ENCODE results near the gene DHRS7. TPM values are rescaled to one million over a fixed set of nuclear protein-coding genes. Genes with fewer than 3 reads are reported as not detected.

DHRS7 gene
- total RNA-seq, 1 donor from 2014 or later, result 41.7 TPM

GRCh38 chr14:60211153-60211552 lies 46.0 kb upstream of the DHRS7 start:
- Mint-ChIP-seq H3K4me1 (peaks cover 5% of the 10 kb centered on the region), H3K4me3 (no peak overlapping the region), H3K27me3 (ENCODE audit: low read depth) (no peaks in the 10 kb centered on the region), H3K27ac (ENCODE audit: unreplicated experiment) (no peak overlapping the region), H3K9me3 (no peaks in the 10 kb centered on the region), H3K36me3 (ENCODE audit: low read depth) (no peaks in the 10 kb centered on the region)
- no peak for TF ChIP-seq CTCF (conservative IDR thresholded peaks at IDR 0.05)
- no peak for DNase-seq (ENCODE audit: low read depth, low spot score)

DNA sequence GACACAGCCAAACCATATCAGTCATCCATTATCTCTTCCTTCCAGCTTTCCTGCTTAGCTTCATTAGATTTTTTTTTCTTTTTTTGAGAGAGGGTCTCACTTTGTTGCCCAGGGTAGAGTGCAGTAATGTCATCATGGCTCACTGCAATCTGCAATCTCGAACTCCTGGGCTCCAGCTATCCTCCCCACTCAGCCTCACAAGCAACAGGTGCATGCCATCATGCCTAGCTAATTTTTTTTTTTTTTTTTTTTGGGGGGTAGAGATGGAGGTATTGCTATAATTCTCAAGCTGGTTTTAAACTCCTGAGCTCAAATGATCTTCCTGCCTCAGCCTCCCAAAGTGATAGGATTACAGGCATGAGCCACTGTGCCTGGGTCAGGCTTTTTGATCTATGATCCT lies 45.5 kb upstream of the DHRS7 start:
- no peaks in the 10 kb centered on the region for H3K9me3 Mint-ChIP-seq
- no peak overlapping the region for H3K27ac Mint-ChIP-seq (ENCODE audit: unreplicated experiment)

GRCh38 chr14:60206837-60207533 lies 41.8 kb upstream of the DHRS7 start:
- no peak overlapping the region for H3K4me3 Mint-ChIP-seq
- H3K9me3 Mint-ChIP-seq, result no peaks in the 10 kb centered on the region
- no peaks in the 10 kb centered on the region for H3K36me3 Mint-ChIP-seq (ENCODE audit: low read depth)
- no peaks in the 10 kb centered on the region for H3K27me3 Mint-ChIP-seq (ENCODE audit: low read depth)
- H3K27ac Mint-ChIP-seq (ENCODE audit: unreplicated experiment), result no peak overlapping the region
- no peak for TF ChIP-seq CTCF (conservative IDR thresholded peaks at IDR 0.05)
- peaks cover 26% of the 10 kb centered on the region for H3K4me1 Mint-ChIP-seq
- no peak for DNase-seq (ENCODE audit: low read depth, low spot score)

More for the DNA sequence above, 45.5 kb upstream of the DHRS7 start:
- no peaks in the 10 kb centered on the region for H3K27me3 Mint-ChIP-seq (ENCODE audit: low read depth)
- H3K36me3 Mint-ChIP-seq (ENCODE audit: low read depth), result no peaks in the 10 kb centered on the region
- no peak overlapping the region for H3K4me3 Mint-ChIP-seq
- H3K4me1 Mint-ChIP-seq, result peaks cover 5% of the 10 kb centered on the region
- DNase-seq (ENCODE audit: low read depth, low spot score), result no peak
- no peak for TF ChIP-seq CTCF (conservative IDR thresholded peaks at IDR 0.05)

DNA sequence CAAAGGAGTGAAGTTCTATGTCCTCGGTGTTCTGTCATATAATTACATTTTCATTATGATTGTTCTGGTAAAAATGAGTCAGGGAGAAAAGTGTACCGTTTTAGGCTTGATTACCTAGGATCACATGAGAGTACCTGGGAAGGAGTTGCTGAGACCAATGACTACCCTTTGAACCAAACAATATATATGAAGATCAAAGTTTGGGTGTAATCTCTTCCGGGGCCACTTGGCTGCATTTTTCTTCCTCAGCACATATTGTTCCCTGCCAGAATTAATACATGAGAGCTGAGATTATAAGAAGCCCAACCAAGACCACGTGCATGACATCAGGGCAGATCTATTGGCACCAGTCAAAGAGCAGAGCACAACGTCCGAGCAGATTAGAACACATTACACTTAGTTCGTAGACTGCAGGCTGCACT lies 41.1 kb upstream of the DHRS7 start:
- no peak overlapping the region for H3K27ac Mint-ChIP-seq (ENCODE audit: unreplicated experiment)
- H3K9me3 Mint-ChIP-seq, result peaks cover 4% of the 10 kb centered on the region
- no peaks in the 10 kb centered on the region for H3K36me3 Mint-ChIP-seq (ENCODE audit: low read depth)
- no peak for DNase-seq (ENCODE audit: low read depth, low spot score)
- H3K4me3 Mint-ChIP-seq, result no peak overlapping the region
- peaks cover 25% of the 10 kb centered on the region for H3K4me1 Mint-ChIP-seq
- TF ChIP-seq CTCF (conservative IDR thresholded peaks at IDR 0.05), result no peak
- no peaks in the 10 kb centered on the region for H3K27me3 Mint-ChIP-seq (ENCODE audit: low read depth)

GRCh38 chr14:60204843-60205774 lies 39.9 kb upstream of the DHRS7 start:
- H3K9me3 Mint-ChIP-seq, result peaks cover 6% of the 10 kb centered on the region
- no peak for TF ChIP-seq CTCF (conservative IDR thresholded peaks at IDR 0.05)
- H3K27ac Mint-ChIP-seq (ENCODE audit: unreplicated experiment), result no peak overlapping the region
- H3K36me3 Mint-ChIP-seq (ENCODE audit: low read depth), result no peaks in the 10 kb centered on the region
- H3K4me1 Mint-ChIP-seq, result peaks cover 21% of the 10 kb centered on the region
- no peak overlapping the region for H3K4me3 Mint-ChIP-seq
- no peaks in the 10 kb centered on the region for H3K27me3 Mint-ChIP-seq (ENCODE audit: low read depth)
- no peak for DNase-seq (ENCODE audit: low read depth, low spot score)

Data from neural crest cell (in vitro differentiated cells).